Measurements from ENCODE around the gene PATZ1. TPM values are rescaled to one million over a fixed set of nuclear protein-coding genes. Genes with fewer than 3 reads are reported as not detected.

The PATZ1 gene
- total RNA-seq, 1 experiment from 2014 or later, result 58.5 TPM

GRCh38 chr22:31329453-31330215, 16.5 kb downstream of the PATZ1 start:
- ChIA-PET POLR2A (ENCODE audit: low non-redundant PET) (no interaction called here), CTCF (no interaction called here)
- Histone ChIP-seq H3K4me3 (ENCODE audit: low read depth, low read length, poor library complexity, severe bottlenecking) (no peak overlapping the region), H3K4me1 (ENCODE audit: insufficient read depth, low read length, poor library complexity, severe bottlenecking) (no peaks in the 10 kb centered on the region), H3K27me3 (replicated peaks; ENCODE audit: insufficient read depth, low read depth, low read length, poor library complexity) (no peaks in the 10 kb centered on the region), H3K36me3 (ENCODE audit: insufficient read depth, low read length, poor library complexity, severe bottlenecking) (peaks cover 90% of the 10 kb centered on the region), H3K9me3 (ENCODE audit: low read depth, low read length, poor library complexity, severe bottlenecking) (no peaks in the 10 kb centered on the region), H3K27ac (ENCODE audit: low read depth, low read length, poor library complexity, severe bottlenecking) (no peak overlapping the region)
- no peak for DNase-seq (ENCODE audit: low spot score)
- TF ChIP-seq CTCF (conservative IDR thresholded peaks at IDR 0.05; ENCODE audit: low read depth, low read length), result no peak
- TF ChIP-seq EZH2 (IDR thresholded peaks at IDR 0.05; ENCODE audit: borderline replicate concordance, low read depth, low read length, poor library complexity, severe bottlenecking), result no peak
- no TSS peak for BruUV-seq (replicated peaks)
- intact Hi-C loops (cut with micrococcal nuclease; ENCODE audit: unreplicated experiment), result no loop called here

GRCh38 chr22:31329029-31329428, 17.1 kb downstream of the PATZ1 start:
- BruUV-seq (replicated peaks), result no TSS peak
- TF ChIP-seq EZH2 (IDR thresholded peaks at IDR 0.05; ENCODE audit: borderline replicate concordance, low read depth, low read length, poor library complexity, severe bottlenecking) (no peak), CTCF (conservative IDR thresholded peaks at IDR 0.05; ENCODE audit: low read depth, low read length) (no peak)
- ChIA-PET POLR2A (ENCODE audit: low non-redundant PET) (no interaction called here), CTCF (no interaction called here)
- H3K9me3 ChIP-seq (ENCODE audit: low read depth, low read length, poor library complexity, severe bottlenecking), result no peaks in the 10 kb centered on the region
- intact Hi-C loops (cut with micrococcal nuclease; ENCODE audit: unreplicated experiment), result no loop called here
- no peak for DNase-seq (ENCODE audit: low spot score)
- H3K4me3 ChIP-seq (ENCODE audit: low read depth, low read length, poor library complexity, severe bottlenecking), result no peak overlapping the region
- no peaks in the 10 kb centered on the region for H3K27me3 ChIP-seq (replicated peaks; ENCODE audit: insufficient read depth, low read depth, low read length, poor library complexity)
- H3K36me3 ChIP-seq (ENCODE audit: insufficient read depth, low read length, poor library complexity, severe bottlenecking), result peaks cover 84% of the 10 kb centered on the region
- H3K27ac ChIP-seq (ENCODE audit: low read depth, low read length, poor library complexity, severe bottlenecking), result no peak overlapping the region
- H3K4me1 ChIP-seq (ENCODE audit: insufficient read depth, low read length, poor library complexity, severe bottlenecking), result no peaks in the 10 kb centered on the region

- H3K27ac ChIP-seq (ENCODE audit: low read depth, low read length, poor library complexity, severe bottlenecking), result no peak overlapping the region
- no TSS peak for BruUV-seq (replicated peaks)
- ChIA-PET POLR2A (ENCODE audit: low non-redundant PET) (interaction anchor here (0.6 kb wide), 1 partner anchor 18 kb away, joined by 3 read pairs; no protein-coding TSS in a partner anchor), CTCF (no interaction called here)
- no peaks in the 10 kb centered on the region for H3K4me1 ChIP-seq (ENCODE audit: insufficient read depth, low read length, poor library complexity, severe bottlenecking)
- DNase-seq (ENCODE audit: low spot score), result no peak
- no peak for TF ChIP-seq CTCF (conservative IDR thresholded peaks at IDR 0.05; ENCODE audit: low read depth, low read length)
- no peak for TF ChIP-seq EZH2 (IDR thresholded peaks at IDR 0.05; ENCODE audit: borderline replicate concordance, low read depth, low read length, poor library complexity, severe bottlenecking)
- peaks cover 79% of the 10 kb centered on the region for H3K36me3 ChIP-seq (ENCODE audit: insufficient read depth, low read length, poor library complexity, severe bottlenecking)
- no peaks in the 10 kb centered on the region for H3K27me3 ChIP-seq (replicated peaks; ENCODE audit: insufficient read depth, low read depth, low read length, poor library complexity)
- no peak overlapping the region for H3K4me3 ChIP-seq (ENCODE audit: low read depth, low read length, poor library complexity, severe bottlenecking)
- H3K9me3 ChIP-seq (ENCODE audit: low read depth, low read length, poor library complexity, severe bottlenecking), result no peaks in the 10 kb centered on the region
- intact Hi-C loops (cut with micrococcal nuclease; ENCODE audit: unreplicated experiment), result no loop called here
Observed at GRCh38 chr22:31328544-31328960, 17.6 kb downstream of the PATZ1 start.

Measured in A673 (cell line).